ENCODE data around the gene SF3B2.
"Not testable (repeated sequence)": the region's sequence is repeated elsewhere in the genome, so short reads cannot be mapped to it uniquely, and the experiment has no call there.

DNA sequence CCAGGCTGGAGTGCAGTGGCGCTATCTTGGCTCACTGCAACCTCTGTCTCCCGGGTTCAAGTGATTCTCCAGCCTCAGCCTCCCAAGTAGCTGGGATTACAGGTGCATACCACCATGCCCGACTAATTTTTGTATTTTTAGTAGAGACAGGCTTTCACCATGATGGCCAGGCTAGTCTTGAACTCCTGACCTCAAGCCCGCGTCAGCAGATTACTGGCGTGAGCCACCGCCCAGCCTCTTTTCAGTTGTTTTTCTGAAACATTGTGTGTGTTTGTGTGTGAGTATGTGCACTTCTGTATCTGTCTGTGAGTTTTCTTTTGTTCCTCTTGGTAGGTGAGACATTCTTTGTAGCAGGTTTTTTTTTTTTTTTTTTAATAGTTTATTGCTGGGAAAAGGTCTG, 26.8 kb downstream of the SF3B2 start:
- TF ChIP-seq, protein P1, sequence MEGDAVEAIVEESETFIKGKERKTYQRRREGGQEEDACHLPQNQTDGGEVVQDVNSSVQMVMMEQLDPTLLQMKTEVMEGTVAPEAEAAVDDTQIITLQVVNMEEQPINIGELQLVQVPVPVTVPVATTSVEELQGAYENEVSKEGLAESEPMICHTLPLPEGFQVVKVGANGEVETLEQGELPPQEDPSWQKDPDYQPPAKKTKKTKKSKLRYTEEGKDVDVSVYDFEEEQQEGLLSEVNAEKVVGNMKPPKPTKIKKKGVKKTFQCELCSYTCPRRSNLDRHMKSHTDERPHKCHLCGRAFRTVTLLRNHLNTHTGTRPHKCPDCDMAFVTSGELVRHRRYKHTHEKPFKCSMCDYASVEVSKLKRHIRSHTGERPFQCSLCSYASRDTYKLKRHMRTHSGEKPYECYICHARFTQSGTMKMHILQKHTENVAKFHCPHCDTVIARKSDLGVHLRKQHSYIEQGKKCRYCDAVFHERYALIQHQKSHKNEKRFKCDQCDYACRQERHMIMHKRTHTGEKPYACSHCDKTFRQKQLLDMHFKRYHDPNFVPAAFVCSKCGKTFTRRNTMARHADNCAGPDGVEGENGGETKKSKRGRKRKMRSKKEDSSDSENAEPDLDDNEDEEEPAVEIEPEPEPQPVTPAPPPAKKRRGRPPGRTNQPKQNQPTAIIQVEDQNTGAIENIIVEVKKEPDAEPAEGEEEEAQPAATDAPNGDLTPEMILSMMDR (conservative IDR thresholded peaks at IDR 0.05; ENCODE audit: low read length) = not testable (repeated sequence)
- TF ChIP-seq EZH2phosphoT487 (IDR thresholded peaks at IDR 0.05; ENCODE audit: borderline replicate concordance, low read depth, low read length) = not testable (repeated sequence)

Data from OCI-LY7 (cell line).